DND-41 (cell line): ENCODE data around the gene CAGE1.

Experiments
- EZH2 ChIP-seq: IDR thresholded peaks from 3 replicates; pipeline ENCODE4 v1.6.1; 2012; ENCODE audit warnings: borderline replicate concordance, low read depth, mild to moderate bottlenecking, moderate library complexity, low read length, inconsistent platforms; ENCODE audit not compliant: severe bottlenecking
- TF ChIP-seq, protein P1 (sequence below): IDR thresholded peaks from 2 replicates; pipeline ENCODE4 v1.5.1; 2012; ENCODE audit warnings: borderline replicate concordance, low read length, moderate library complexity, mild to moderate bottlenecking; ENCODE audit not compliant: poor library complexity, severe bottlenecking; ENCODE audit errors: extremely low read depth

DNA sequence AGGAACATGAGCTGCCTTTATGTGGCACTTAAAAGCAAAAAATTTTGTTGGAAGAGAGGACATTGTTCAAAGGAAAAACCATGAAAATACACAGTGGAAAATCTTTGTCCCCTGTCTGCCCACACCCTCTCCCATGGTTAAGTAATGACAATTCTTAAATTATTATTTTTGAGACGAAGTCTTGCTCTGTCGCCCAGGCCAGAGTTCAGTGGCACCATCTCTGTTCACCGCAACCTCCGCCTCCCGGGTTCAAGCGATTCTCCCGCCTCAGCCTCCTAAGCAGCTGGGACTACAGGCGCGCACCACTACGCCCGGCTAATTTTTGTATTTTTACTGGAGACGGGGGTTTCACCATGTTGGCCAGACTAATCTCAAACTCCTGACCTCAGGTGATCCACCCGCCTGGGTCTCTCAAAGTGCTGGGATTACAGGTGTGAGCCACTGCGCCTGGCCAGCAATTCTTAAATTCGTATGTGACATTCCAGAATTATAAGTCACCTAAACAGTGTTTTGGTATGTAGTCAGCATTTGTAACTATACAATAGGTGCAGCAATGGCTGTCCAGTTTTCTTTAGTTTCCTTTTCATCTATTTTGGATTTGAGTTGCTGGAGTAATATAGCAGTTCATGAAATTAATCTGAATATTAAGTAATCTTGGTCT lies 75.9 kb downstream of the CAGE1 start:
- TF ChIP-seq, protein P1, sequence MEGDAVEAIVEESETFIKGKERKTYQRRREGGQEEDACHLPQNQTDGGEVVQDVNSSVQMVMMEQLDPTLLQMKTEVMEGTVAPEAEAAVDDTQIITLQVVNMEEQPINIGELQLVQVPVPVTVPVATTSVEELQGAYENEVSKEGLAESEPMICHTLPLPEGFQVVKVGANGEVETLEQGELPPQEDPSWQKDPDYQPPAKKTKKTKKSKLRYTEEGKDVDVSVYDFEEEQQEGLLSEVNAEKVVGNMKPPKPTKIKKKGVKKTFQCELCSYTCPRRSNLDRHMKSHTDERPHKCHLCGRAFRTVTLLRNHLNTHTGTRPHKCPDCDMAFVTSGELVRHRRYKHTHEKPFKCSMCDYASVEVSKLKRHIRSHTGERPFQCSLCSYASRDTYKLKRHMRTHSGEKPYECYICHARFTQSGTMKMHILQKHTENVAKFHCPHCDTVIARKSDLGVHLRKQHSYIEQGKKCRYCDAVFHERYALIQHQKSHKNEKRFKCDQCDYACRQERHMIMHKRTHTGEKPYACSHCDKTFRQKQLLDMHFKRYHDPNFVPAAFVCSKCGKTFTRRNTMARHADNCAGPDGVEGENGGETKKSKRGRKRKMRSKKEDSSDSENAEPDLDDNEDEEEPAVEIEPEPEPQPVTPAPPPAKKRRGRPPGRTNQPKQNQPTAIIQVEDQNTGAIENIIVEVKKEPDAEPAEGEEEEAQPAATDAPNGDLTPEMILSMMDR: no peak
- TF ChIP-seq EZH2: no peak
